ENCODE results near the gene FIBCD1. TPM values are rescaled to one million over a fixed set of nuclear protein-coding genes. Genes with fewer than 3 reads are reported as not detected.

FIBCD1 gene
- total and polyA plus RNA-seq, 9 of the 15 experiments (the other 6 are each of a cell fraction or from before 2014, with no cell fraction given), result 0.53 to 1.2 (median 0.95) TPM; not detected in 4

- TF ChIP-seq, protein P1, sequence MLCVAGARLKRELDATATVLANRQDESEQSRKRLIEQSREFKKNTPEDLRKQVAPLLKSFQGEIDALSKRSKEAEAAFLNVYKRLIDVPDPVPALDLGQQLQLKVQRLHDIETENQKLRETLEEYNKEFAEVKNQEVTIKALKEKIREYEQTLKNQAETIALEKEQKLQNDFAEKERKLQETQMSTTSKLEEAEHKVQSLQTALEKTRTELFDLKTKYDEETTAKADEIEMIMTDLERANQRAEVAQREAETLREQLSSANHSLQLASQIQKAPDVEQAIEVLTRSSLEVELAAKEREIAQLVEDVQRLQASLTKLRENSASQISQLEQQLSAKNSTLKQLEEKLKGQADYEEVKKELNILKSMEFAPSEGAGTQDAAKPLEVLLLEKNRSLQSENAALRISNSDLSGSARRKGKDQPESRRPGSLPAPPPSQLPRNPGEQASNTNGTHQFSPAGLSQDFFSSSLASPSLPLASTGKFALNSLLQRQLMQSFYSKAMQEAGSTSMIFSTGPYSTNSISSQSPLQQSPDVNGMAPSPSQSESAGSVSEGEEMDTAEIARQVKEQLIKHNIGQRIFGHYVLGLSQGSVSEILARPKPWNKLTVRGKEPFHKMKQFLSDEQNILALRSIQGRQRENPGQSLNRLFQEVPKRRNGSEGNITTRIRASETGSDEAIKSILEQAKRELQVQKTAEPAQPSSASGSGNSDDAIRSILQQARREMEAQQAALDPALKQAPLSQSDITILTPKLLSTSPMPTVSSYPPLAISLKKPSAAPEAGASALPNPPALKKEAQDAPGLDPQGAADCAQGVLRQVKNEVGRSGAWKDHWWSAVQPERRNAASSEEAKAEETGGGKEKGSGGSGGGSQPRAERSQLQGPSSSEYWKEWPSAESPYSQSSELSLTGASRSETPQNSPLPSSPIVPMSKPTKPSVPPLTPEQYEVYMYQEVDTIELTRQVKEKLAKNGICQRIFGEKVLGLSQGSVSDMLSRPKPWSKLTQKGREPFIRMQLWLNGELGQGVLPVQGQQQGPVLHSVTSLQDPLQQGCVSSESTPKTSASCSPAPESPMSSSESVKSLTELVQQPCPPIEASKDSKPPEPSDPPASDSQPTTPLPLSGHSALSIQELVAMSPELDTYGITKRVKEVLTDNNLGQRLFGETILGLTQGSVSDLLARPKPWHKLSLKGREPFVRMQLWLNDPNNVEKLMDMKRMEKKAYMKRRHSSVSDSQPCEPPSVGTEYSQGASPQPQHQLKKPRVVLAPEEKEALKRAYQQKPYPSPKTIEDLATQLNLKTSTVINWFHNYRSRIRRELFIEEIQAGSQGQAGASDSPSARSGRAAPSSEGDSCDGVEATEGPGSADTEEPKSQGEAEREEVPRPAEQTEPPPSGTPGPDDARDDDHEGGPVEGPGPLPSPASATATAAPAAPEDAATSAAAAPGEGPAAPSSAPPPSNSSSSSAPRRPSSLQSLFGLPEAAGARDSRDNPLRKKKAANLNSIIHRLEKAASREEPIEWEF (CRISPR knock-in tag; IDR thresholded peaks at IDR 0.05), result no peak
- TF ChIP-seq COPS2 (conservative IDR thresholded peaks at IDR 0.05) (no peak), STAT5B (CRISPR knock-in tag; IDR thresholded peaks at IDR 0.05) (no peak), STAT6 (CRISPR knock-in tag; IDR thresholded peaks at IDR 0.05) (0 out of 2 replicates have a peak, but pooled peaks have one; percentile 84), KLF1 (tag; IDR thresholded peaks at IDR 0.05) (no peak), ATF3 (IDR thresholded peaks at IDR 0.05) (no peak), ATF3 (CRISPR knock-in tag; conservative IDR thresholded peaks at IDR 0.05) (peak; percentile 19; the same call in 1 of the 2 replicates), YBX1 (IDR thresholded peaks at IDR 0.05) (no peak)
- TF ChIP-seq, protein P2, sequence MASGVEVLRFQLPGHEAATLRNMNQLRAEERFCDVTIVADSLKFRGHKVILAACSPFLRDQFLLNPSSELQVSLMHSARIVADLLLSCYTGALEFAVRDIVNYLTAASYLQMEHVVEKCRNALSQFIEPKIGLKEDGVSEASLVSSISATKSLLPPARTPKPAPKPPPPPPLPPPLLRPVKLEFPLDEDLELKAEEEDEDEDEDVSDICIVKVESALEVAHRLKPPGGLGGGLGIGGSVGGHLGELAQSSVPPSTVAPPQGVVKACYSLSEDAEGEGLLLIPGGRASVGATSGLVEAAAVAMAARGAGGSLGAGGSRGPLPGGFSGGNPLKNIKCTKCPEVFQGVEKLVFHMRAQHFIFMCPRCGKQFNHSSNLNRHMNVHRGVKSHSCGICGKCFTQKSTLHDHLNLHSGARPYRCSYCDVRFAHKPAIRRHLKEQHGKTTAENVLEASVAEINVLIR (CRISPR knock-in tag; IDR thresholded peaks at IDR 0.05), result no peak
Observed at GRCh38 chr9:130929571-130930038, 9.4 kb downstream of the FIBCD1 start (continued).

Data from K562 (cell line).